ENCODE measurements around the gene C3orf80.
"Not testable (repeated sequence)": the region's sequence is repeated elsewhere in the genome, so short reads cannot be mapped to it uniquely, and the experiment has no call there.

The C3orf80 gene

GRCh38 chr3:160213191-160213590 lies 12.0 kb upstream of the C3orf80 start:
- Histone ChIP-seq H3K27ac (ENCODE audit: low read depth, low read length) (no peak overlapping the region), H3K27me3 (ENCODE audit: insufficient read depth, low read length) (no peaks in the 10 kb centered on the region), H3K4me1 (ENCODE audit: insufficient read depth, low read length) (peaks cover 5% of the 10 kb centered on the region; the same call in 1 of the 2 replicates), H3K9ac (ENCODE audit: low read depth, low read length) (no peak overlapping the region), H3K9me3 (ENCODE audit: insufficient read depth, low read depth, low read length) (no peaks in the 10 kb centered on the region), H3K4me3 (ENCODE audit: low read length) (no peak overlapping the region), H3K36me3 (ENCODE audit: insufficient read depth, low read length) (no peaks in the 10 kb centered on the region)
- WGBS = 92% methylated on average over 1 of the region's 1 CpG

- Histone ChIP-seq H3K36me3 (ENCODE audit: insufficient read depth, low read length) (no peaks in the 10 kb centered on the region), H3K27ac (ENCODE audit: low read depth, low read length) (no peak overlapping the region), H3K4me3 (ENCODE audit: low read length) (no peak overlapping the region), H3K27me3 (ENCODE audit: insufficient read depth, low read length) (peaks cover 22% of the 10 kb centered on the region), H3K9me3 (ENCODE audit: insufficient read depth, low read depth, low read length) (no peaks in the 10 kb centered on the region), H3K9ac (ENCODE audit: low read depth, low read length) (no peak overlapping the region), H3K4me1 (ENCODE audit: insufficient read depth, low read length) (peaks cover 5% of the 10 kb centered on the region; the same call in 1 of the 2 replicates)
- WGBS = 82% methylated on average over 4 of the region's 4 CpGs
Measured at GRCh38 chr3:160217675-160218074, 7.5 kb upstream of the C3orf80 start.

GRCh38 chr3:160218136-160218535 lies 7.1 kb upstream of the C3orf80 start:
- Histone ChIP-seq H3K36me3 (ENCODE audit: insufficient read depth, low read length) (no peaks in the 10 kb centered on the region), H3K27ac (ENCODE audit: low read depth, low read length) (no peak overlapping the region), H3K9me3 (ENCODE audit: insufficient read depth, low read depth, low read length) (no peaks in the 10 kb centered on the region), H3K4me3 (ENCODE audit: low read length) (no peak overlapping the region), H3K9ac (ENCODE audit: low read depth, low read length) (no peak overlapping the region), H3K4me1 (ENCODE audit: insufficient read depth, low read length) (peaks cover 5% of the 10 kb centered on the region; the same call in 1 of the 2 replicates), H3K27me3 (ENCODE audit: insufficient read depth, low read length) (peaks cover 26% of the 10 kb centered on the region)
- 61% methylated on average over 3 of the region's 3 CpGs for WGBS

GRCh38 chr3:160220038-160220437 lies 5.2 kb upstream of the C3orf80 start:
- Histone ChIP-seq H3K9ac (ENCODE audit: low read depth, low read length) (no peak overlapping the region), H3K4me3 (ENCODE audit: low read length) (no peak overlapping the region), H3K27ac (ENCODE audit: low read depth, low read length) (no peak overlapping the region), H3K4me1 (ENCODE audit: insufficient read depth, low read length) (peaks cover 5% of the 10 kb centered on the region; the same call in 1 of the 2 replicates), H3K9me3 (ENCODE audit: insufficient read depth, low read depth, low read length) (no peaks in the 10 kb centered on the region), H3K27me3 (ENCODE audit: insufficient read depth, low read length) (peaks cover 45% of the 10 kb centered on the region), H3K36me3 (ENCODE audit: insufficient read depth, low read length) (no peaks in the 10 kb centered on the region)
- 100% methylated on average over 2 of the region's 2 CpGs for WGBS

GRCh38 chr3:160221019-160221418 lies 4.2 kb upstream of the C3orf80 start:
- no peak overlapping the region for H3K4me3 ChIP-seq (ENCODE audit: low read length)
- no peak overlapping the region for H3K9ac ChIP-seq (ENCODE audit: low read depth, low read length)
- no peaks in the 10 kb centered on the region for H3K9me3 ChIP-seq (ENCODE audit: insufficient read depth, low read depth, low read length)
- H3K4me1 ChIP-seq (ENCODE audit: insufficient read depth, low read length) = peaks cover 5% of the 10 kb centered on the region; the same call in 1 of the 2 replicates
- no peak overlapping the region for H3K27ac ChIP-seq (ENCODE audit: low read depth, low read length)
- H3K27me3 ChIP-seq (ENCODE audit: insufficient read depth, low read length) = peaks cover 55% of the 10 kb centered on the region
- H3K36me3 ChIP-seq (ENCODE audit: insufficient read depth, low read length) = no peaks in the 10 kb centered on the region
- WGBS = 84% methylated on average over 2 of the region's 2 CpGs

GRCh38 chr3:160224256-160224655 lies 966 bp upstream of the C3orf80 start:
- 12% methylated on average over 12 of the region's 12 CpGs for WGBS
- no peaks in the 10 kb centered on the region for H3K36me3 ChIP-seq (ENCODE audit: insufficient read depth, low read length)
- H3K9ac ChIP-seq (ENCODE audit: low read depth, low read length) = no peak overlapping the region
- H3K4me1 ChIP-seq (ENCODE audit: insufficient read depth, low read length) = 0 out of 2 replicates have a peak, but pooled peaks cover 5% of the 10 kb centered on the region
- no peak overlapping the region for H3K27ac ChIP-seq (ENCODE audit: low read depth, low read length)
- H3K9me3 ChIP-seq (ENCODE audit: insufficient read depth, low read depth, low read length) = no peaks in the 10 kb centered on the region
- peaks cover 85% of the 10 kb centered on the region for H3K27me3 ChIP-seq (ENCODE audit: insufficient read depth, low read length)
- peak overlapping the region; percentile 56 for H3K4me3 ChIP-seq (ENCODE audit: low read length)

- H3K9ac ChIP-seq (ENCODE audit: low read depth, low read length) = no peak overlapping the region
- H3K4me3 ChIP-seq (ENCODE audit: low read length) = peak overlapping the region; percentile 56
- WGBS = 2% methylated on average over 16 of the region's 16 CpGs
Measured at GRCh38 chr3:160224811-160225175, 429 bp upstream of the C3orf80 start.

GRCh38 chr3:160226026-160226907 lies 1.0 kb downstream of the C3orf80 start:
- H3K9me3 ChIP-seq (ENCODE audit: insufficient read depth, low read depth, low read length) = no peaks in the 10 kb centered on the region
- H3K27me3 ChIP-seq (ENCODE audit: insufficient read depth, low read length) = peaks cover 88% of the 10 kb centered on the region
- peak overlapping the region; percentile 56 for H3K4me3 ChIP-seq (ENCODE audit: low read length)
- peak overlapping the region; percentile 17; the same call in 1 of the 2 replicates for H3K9ac ChIP-seq (ENCODE audit: low read depth, low read length)
- H3K4me1 ChIP-seq (ENCODE audit: insufficient read depth, low read length) = 0 out of 2 replicates have a peak, but pooled peaks cover 5% of the 10 kb centered on the region
- H3K27ac ChIP-seq (ENCODE audit: low read depth, low read length) = no peak overlapping the region
- 3% methylated on average over 87 of the region's 87 CpGs for WGBS
- no peaks in the 10 kb centered on the region for H3K36me3 ChIP-seq (ENCODE audit: insufficient read depth, low read length)

More at GRCh38 chr3:160224811-160225175, 429 bp upstream of the C3orf80 start:
- Histone ChIP-seq H3K9me3 (ENCODE audit: insufficient read depth, low read depth, low read length) (no peaks in the 10 kb centered on the region), H3K36me3 (ENCODE audit: insufficient read depth, low read length) (no peaks in the 10 kb centered on the region), H3K27ac (ENCODE audit: low read depth, low read length) (no peak overlapping the region), H3K27me3 (ENCODE audit: insufficient read depth, low read length) (peaks cover 90% of the 10 kb centered on the region), H3K4me1 (ENCODE audit: insufficient read depth, low read length) (0 out of 2 replicates have a peak, but pooled peaks cover 5% of the 10 kb centered on the region)

- Histone ChIP-seq H3K36me3 (ENCODE audit: insufficient read depth, low read length) (no peaks in the 10 kb centered on the region), H3K4me3 (ENCODE audit: low read length) (no peak overlapping the region), H3K9ac (ENCODE audit: low read depth, low read length) (no peak overlapping the region), H3K27me3 (ENCODE audit: insufficient read depth, low read length) (peaks cover 76% of the 10 kb centered on the region), H3K9me3 (ENCODE audit: insufficient read depth, low read depth, low read length) (no peaks in the 10 kb centered on the region), H3K27ac (ENCODE audit: low read depth, low read length) (no peak overlapping the region), H3K4me1 (ENCODE audit: insufficient read depth, low read length) (0 out of 2 replicates have a peak, but pooled peaks cover 5% of the 10 kb centered on the region)
- 83% methylated on average over 2 of the region's 3 CpGs for WGBS
Measured at GRCh38 chr3:160227419-160227818, 2.2 kb downstream of the C3orf80 start.

- Histone ChIP-seq H3K27me3 (ENCODE audit: insufficient read depth, low read length) (peaks cover 31% of the 10 kb centered on the region), H3K27ac (ENCODE audit: low read depth, low read length) (no peak overlapping the region), H3K9me3 (ENCODE audit: insufficient read depth, low read depth, low read length) (no peaks in the 10 kb centered on the region), H3K9ac (ENCODE audit: low read depth, low read length) (no peak overlapping the region), H3K4me1 (ENCODE audit: insufficient read depth, low read length) (0 out of 2 replicates have a peak, but pooled peaks cover under 1% of the 10 kb centered on the region), H3K4me3 (ENCODE audit: low read length) (no peak overlapping the region), H3K36me3 (ENCODE audit: insufficient read depth, low read length) (no peaks in the 10 kb centered on the region)
- 81% methylated on average over 3 of the region's 3 CpGs for WGBS
Measured at GRCh38 chr3:160232014-160232413, 6.8 kb downstream of the C3orf80 start.

GRCh38 chr3:160240719-160241118 lies 15.5 kb downstream of the C3orf80 start:
- not testable (repeated sequence) for H3K9me3 ChIP-seq (ENCODE audit: insufficient read depth, low read depth, low read length); H3K27ac ChIP-seq (ENCODE audit: low read depth, low read length); H3K36me3 ChIP-seq (ENCODE audit: insufficient read depth, low read length); H3K27me3 ChIP-seq (ENCODE audit: insufficient read depth, low read length); H3K9ac ChIP-seq (ENCODE audit: low read depth, low read length); H3K4me1 ChIP-seq (ENCODE audit: insufficient read depth, low read length); H3K4me3 ChIP-seq (ENCODE audit: low read length)
- 87% methylated on average over 6 of the region's 6 CpGs for WGBS

All from HUES64 (cell line).